ENCODE data around the gene NUP62.

The NUP62 gene

DNA sequence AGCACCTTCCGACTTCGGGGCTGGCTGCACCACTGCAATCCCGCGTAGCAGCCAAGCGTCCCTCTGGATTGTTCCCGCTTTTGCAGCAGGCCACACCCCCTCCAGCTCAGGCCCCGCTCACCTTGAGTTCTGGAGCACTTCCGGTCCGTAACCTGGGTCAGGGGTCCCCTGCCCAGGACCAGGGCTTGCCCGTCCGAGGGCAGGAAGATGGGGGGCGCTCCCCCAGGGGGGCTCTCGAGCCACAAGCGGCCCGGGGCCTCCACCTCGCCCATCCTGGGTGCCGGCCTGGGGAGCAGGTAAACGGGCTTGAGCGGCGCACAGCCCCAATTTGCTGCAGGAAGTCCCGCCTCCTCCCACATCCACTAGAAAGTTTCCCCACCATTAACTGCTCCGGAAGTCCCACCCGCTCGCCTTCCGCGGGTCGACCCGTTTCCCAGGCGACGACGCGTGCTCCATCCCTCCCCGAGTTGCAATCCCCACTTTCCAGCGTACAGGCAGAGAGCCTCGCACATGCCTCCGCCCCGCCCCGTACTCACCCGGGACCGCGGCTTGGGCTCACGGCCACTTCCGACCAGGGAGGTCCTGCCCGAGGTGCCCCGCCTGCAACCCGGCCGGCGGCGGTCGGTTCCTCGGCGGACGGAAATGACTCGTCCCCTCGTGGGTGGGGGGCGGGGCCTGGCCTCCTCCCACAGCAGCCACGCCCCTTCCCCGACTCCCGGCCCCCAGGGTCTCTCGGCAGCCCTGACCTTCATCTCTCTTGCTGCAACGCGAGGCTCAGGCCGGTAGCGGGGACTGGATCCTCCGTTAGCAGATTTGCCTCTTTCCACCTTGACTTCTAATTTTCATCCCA lies 62.1 kb downstream of the NUP62 start, which contains the start of gene PNKP:
TSS of gene PNKP (minus strand) at position 644 of the 850 bp plus-strand sequence. CDS start at position 272, 372 bp downstream.
- DNase-seq (ENCODE audit: low spot score) = peak; percentile 97

DNA sequence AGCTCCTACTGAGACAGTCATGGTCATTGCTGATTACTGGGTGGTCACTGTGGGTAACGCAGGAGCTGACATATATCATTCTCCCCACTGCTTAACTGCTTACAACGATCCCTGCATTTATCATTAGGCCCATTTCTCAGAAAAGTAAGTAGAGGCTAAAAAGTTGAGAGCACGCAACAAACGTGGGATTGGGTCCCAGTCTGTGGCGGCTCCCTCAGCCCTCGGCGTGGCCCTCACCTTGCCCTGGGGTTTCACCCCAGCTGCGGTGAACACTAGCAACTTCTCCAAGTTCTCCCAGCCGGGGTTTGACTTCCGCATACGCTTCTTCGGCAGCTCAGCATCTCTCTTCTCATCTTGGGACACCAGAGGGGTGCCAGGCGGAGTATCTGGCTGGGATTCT lies 64.4 kb downstream of the NUP62 start:
- no peak for DNase-seq (ENCODE audit: low spot score)

DNA sequence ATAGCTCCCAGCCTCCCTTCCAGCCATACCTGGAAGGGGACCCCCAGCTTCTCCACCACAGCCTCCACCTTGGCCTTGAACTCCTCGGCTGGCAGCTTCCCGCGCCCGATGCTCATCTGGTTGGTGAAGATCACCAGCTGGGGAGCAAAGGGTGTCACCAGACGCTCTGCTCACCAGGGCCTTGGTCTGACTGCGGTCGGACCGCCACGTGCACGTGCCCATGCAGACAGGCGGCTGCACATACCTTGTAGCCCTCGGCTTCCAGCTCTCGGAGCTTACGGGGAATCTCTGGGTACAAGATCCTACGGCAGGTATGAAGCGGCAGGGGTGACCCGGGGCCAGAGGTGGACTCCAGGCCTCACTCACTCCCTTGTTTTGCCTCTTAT lies 65.4 kb downstream of the NUP62 start:
- no peak for DNase-seq (ENCODE audit: low spot score)

DNA sequence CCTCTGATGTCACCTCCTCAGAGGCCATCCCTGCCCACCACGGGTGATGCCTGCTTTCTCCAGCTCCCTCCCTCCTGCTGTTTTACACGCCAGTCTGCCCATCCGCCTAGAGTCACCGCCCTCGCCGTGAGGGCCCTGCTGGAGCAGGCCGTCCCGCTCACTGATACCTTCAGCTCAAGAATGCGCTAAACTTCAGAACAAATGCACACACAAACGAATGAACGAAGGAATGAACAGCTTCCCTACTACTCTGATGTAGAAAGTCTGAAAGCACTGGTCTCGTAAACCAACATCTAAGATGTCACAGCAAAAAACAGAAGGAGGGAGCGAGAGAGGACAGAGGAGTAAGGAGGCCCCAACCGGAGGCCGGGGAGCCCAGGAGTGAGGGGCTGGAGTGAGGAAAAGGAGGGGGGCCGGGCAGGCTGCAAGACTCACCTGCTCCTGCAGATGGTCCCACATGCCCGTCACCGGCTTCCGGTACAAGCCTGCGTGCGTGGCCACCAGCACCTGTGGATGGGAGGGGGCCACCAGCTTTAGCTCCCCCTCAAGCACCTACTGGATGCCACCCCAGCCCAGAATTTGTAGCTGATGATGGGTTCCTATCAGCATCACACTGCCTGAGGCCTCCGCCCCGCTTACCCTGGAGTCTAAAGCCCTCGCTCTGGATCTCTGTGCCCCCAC lies 65.9 kb downstream of the NUP62 start:
- DNase-seq (ENCODE audit: low spot score) = no peak

- DNase-seq (ENCODE audit: low spot score) = no peak
Observed at GRCh38 chr19:49862391-49863253, 66.7 kb downstream of the NUP62 start.

- DNase-seq (ENCODE audit: low spot score) = no peak
Observed at GRCh38 chr19:49861541-49862378, 67.5 kb downstream of the NUP62 start.

DNA sequence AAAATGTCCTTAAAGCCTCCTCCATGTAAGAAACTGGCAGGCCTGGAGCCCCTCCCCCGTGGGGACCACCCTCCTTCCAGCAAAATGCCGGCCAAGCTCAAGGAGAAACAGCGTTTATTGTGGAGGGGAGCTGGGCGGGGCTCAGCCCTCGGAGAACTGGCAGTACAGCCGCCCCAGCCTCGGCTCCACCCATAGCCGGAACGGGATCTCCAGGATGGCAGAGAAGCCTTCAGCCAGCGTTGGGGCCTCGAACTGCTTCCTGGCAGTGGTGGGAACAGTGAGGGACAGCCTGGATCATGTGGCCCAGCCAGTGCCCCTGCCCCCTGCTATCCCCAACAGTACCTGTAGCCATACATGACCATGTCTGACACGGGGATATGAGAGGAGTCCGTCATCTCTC lies 68.2 kb downstream of the NUP62 start:
- no peak for DNase-seq (ENCODE audit: low spot score)

- no peak for DNase-seq (ENCODE audit: low spot score)
Observed at GRCh38 chr19:49860336-49861102, 68.8 kb downstream of the NUP62 start.

DNA sequence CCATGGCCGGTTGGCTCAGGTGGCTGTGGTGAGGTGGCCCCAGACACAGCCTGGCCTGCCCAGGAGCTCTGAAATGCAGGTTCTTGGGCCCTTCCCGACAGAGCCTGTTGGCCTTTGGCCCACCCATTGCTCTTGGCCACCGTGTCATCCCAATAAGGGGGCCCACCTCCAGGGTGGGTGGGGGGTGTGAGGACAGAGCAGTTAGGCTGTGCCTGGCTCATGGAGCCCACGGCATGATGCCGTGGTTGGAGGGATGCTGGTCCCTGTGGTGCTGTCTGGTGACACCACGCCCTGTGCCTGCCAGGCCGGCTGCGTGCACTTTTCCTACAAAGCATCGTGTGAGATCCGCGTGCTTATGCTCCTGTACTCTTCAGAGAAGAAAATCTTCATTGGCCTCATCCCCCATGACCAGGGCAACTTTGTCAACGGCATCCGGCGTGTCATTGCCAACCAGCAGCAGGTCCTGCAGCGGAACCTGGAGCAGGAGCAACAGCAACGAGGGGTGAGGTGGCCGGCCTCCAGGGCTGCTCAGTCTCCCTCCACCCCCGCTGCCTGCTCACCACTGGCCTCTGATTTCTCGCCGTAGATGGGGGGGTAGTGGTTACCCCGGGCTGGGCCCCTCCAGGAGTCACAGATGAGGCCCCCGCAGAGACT lies 69.5 kb downstream of the NUP62 start:
- DNase-seq (ENCODE audit: low spot score) = no peak

DNA sequence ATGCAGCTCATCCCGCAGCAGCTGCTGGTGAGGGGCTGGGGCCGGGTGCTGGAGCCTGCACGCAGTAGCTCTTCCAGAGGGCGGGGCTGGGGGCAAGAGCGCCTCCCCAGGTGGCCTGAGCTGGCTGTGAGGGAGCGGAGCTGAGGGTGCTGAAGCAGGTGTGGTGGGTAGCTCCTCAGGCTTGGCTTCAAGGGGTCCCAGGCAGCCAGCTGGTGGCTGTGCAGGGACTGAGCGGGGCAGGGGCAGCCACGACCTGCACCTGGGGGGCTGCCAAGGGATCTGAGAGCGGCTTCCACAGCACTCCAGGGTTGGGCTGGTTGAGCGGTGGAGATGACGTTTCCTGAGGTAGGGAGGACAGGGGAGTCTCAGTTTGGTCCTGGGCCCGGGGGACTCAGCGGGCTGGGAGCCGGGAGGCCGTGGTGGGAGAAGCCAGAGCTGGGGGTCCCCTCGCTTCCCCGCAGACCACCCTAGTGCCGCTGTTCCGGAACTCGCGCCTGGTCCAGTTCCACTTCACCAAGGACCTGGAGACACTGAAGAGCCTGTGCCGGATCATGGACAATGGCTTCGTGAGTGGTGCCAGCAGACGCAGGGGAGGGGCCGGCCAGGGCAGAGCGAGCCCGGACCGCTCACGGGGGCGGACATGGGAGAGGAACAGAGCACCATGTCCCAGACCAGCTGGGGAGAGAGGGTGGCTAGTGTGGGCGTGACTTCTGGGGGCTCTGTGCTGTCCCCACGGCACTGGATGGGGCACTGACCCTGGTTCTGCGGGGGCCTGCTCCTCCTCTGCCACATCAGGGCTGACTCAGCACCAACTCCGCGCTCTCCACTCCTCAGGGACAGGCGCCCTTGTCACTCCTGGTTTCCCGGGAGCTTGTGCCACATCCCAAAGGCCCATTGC lies 71.0 kb downstream of the NUP62 start:
- no peak for DNase-seq (ENCODE audit: low spot score)

- no peak for DNase-seq (ENCODE audit: low spot score)
Observed at GRCh38 chr19:49857838-49858087, 71.5 kb downstream of the NUP62 start.

- DNase-seq (ENCODE audit: low spot score) = no peak
Observed at GRCh38 chr19:49857061-49857837, 72.1 kb downstream of the NUP62 start.

All from SW480 (cell line).